Hepatocyte (in vitro differentiated cells): Measurements from ENCODE around the gene STK10.

Experiments
- CTCF ChIP-seq: fragments of 200-600 bp; sonication (generic); IDR thresholded peaks from 2 replicates; pipeline ENCODE4 v1.5.1; 2016; ENCODE audit warnings: antibody characterized with exemption, mild to moderate bottlenecking; ENCODE audit not compliant: poor library complexity
- EZH2 ChIP-seq: fragments of 200-600 bp; sonication (generic); IDR thresholded peaks from 2 replicates; pipeline ENCODE4 v1.6.1; 2016; ENCODE audit warnings: antibody characterized with exemption, mild to moderate bottlenecking, borderline replicate concordance
- EZH2phosphoT487 ChIP-seq: fragments of 200-600 bp; sonication (generic); IDR thresholded peaks from one replicate; pipeline ENCODE4 v1.6.1; 2018; ENCODE audit warnings: antibody characterized with exemption, mild to moderate bottlenecking, low read depth, moderate library complexity; ENCODE audit not compliant: unreplicated experiment, severe bottlenecking

- TF ChIP-seq CTCF (peak; percentile 91), EZH2 (no peak), EZH2phosphoT487 (no peak)
Observed at GRCh38 chr5:172188033-172188892, at the start of gene STK10.
